GM18517 (cell line): ENCODE measurements around the gene YTHDF1.
"Not testable (repeated sequence)": the region's sequence is repeated elsewhere in the genome, so short reads cannot be mapped to it uniquely, and the experiment has no call there.

Experiments
- ATAC-seq: cut with Tn5 transposase; IDR thresholded peaks from one replicate; pipeline ENCODE4 v1.9.1; 2021; ENCODE audit warnings: mild to moderate bottlenecking, moderate library complexity; ENCODE audit not compliant: unreplicated experiment

The YTHDF1 gene

GRCh38 chr20:63159826-63160640 is 55.9 kb downstream of the YTHDF1 start:
- ATAC-seq, result no peak

- ATAC-seq, result not testable (repeated sequence)
Observed at GRCh38 chr20:63159251-63159650, 56.7 kb downstream of the YTHDF1 start.

- no peak for ATAC-seq
Observed at GRCh38 chr20:63158845-63159244, 57.1 kb downstream of the YTHDF1 start.

- no peak for ATAC-seq
Observed at GRCh38 chr20:63158352-63158751, 57.6 kb downstream of the YTHDF1 start.

- not testable (repeated sequence) for ATAC-seq
Observed at GRCh38 chr20:63157431-63157830, 58.5 kb downstream of the YTHDF1 start.

GRCh38 chr20:63156221-63156671 is 59.7 kb downstream of the YTHDF1 start:
- ATAC-seq, result no peak

GRCh38 chr20:63155266-63156165 is 60.4 kb downstream of the YTHDF1 start:
- no peak for ATAC-seq

GRCh38 chr20:63154395-63154794 is 61.5 kb downstream of the YTHDF1 start:
- ATAC-seq, result no peak

- no peak for ATAC-seq
Observed at GRCh38 chr20:63153254-63154221, 62.4 kb downstream of the YTHDF1 start.

GRCh38 chr20:63152322-63153253 is 63.3 kb downstream of the YTHDF1 start:
- ATAC-seq, result no peak

- no peak for ATAC-seq
Observed at GRCh38 chr20:63151554-63152321, 64.2 kb downstream of the YTHDF1 start.

GRCh38 chr20:63150911-63151531 is 64.9 kb downstream of the YTHDF1 start:
- ATAC-seq, result no peak

GRCh38 chr20:63150391-63150898 is 65.5 kb downstream of the YTHDF1 start:
- ATAC-seq, result no peak

- no peak for ATAC-seq
Observed at GRCh38 chr20:63149531-63150192, 66.3 kb downstream of the YTHDF1 start.

GRCh38 chr20:63148696-63149095 is 67.2 kb downstream of the YTHDF1 start:
- ATAC-seq, result no peak

GRCh38 chr20:63147532-63147931 is 68.4 kb downstream of the YTHDF1 start:
- ATAC-seq, result no peak
